Skin of body (tissue), 2 donors: Measurements from ENCODE around the gene HNRNPC. TPM values are rescaled to one million over a fixed set of nuclear protein-coding genes. Genes with fewer than 3 reads are reported as not detected.
"Not testable (repeated sequence)": the region's sequence is repeated elsewhere in the genome, so short reads cannot be mapped to it uniquely, and the experiment has no call there.

Source experiments
- DNase-seq: peaks from one replicate; lab custom pipeline; 2025; lab: John Stamatoyannopoulos, UW
- total RNA-seq: library from RNA; depleted of rRNA; stranded (reverse); fragments of >200 nt; gene quantifications from one replicate; pipeline ENCODE4 v1.2.3, GENCODE V29; 2014

Gene HNRNPC
- total RNA-seq, 1 donor from 2014 or later, result 415 TPM

DNA sequence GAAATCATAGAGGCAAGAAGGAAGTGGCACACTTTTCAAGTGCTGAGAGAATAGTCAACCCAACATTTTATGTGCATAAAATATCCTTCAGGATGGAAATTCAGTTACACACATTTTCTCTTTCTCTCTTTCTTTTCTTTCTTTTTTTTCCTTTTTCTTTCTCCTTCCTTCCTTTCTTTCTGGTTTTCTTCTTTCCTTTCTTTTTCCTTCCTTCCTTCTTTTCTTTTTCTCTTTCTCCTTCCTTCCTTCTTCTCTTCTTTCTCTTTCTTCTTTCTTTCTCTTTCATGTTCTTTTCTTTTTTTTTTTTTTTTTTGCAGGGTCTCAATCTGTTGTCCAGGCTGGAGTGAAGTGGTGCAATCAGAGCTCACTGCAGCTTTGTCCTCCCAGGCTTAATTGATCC, 74.6 kb downstream of the HNRNPC start:
- no peak for DNase-seq

DNA sequence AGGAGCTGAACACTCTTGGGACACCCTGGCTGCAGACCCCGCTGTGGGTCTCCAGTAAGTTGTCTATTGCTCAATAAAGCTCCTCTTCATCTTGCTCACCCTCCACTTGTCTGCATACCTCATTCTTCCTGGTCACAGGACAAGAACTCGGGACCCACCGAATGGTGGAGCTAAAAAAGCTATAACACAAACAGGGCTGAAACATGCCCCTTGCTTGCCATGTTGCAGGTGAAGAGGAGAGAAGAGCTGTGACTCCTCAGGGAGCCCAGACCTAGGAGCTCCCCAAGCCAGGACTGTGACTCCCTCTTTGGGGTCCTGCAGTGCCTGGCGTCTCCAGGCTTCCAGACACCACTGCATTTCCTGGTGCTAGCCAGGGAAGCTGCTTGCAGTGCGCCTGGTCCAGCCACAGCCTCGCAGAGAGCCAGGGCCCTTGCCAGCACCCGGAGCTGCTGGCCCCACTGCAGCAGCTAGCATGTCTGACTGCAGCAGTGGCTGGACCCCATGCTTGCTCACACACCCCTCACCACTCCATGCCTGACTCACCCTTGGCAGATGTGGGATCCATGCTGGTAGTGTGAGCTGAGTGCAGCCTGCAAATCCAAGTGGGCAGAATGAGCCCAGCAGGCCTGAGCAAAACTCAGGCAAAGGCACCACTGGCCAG, 76.2 kb downstream of the HNRNPC start:
- DNase-seq, result no peak

DNA sequence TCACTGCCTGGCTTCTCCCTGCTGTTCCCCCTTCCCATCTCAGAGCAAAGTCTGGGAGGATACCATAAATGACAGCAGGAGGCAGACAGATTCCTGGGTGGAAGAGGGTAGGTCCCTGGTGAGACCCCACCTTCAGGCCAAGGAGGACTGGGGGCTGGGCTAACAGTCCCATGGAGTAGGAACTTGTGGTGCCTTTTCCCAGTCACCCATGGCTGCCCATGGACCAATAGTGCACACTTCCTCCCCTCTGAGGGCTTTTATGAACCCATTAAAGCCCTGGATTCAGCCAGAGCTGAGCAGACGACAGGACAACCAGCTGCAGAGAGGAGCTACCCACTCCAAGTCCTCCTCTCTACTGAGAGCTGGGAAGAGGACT, 76.8 kb downstream of the HNRNPC start:
- no peak for DNase-seq

DNA sequence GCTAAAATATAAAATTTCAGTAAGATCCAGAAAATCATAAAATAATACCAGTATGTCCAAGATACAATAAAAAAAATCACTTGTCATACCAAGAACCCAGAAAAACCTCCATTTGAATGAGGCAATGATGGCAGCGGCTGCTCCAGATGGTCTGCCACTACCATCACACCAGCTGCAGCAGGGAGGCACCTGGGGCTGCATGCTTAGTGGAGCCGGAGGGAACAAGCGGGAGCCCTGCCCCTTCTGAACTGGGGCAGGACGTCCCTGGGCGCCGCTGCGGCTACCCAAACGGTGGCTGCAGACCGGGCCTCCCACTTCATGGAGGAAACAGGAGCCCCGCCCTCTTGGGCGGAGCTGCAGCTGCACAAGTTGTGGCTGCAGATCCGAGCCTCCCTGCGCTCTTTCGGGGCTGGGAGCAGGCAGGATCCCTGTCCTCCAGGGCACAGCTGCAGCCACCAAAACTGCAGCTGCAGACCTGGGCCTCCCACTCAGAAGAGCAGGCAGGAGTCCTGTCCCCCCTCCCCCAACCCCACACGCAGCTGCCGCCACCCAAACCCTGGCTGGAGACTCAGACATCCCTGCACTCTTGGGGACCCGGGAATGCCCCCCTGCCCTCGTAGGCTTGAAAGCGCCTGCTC, 77.3 kb downstream of the HNRNPC start:
- DNase-seq, result no peak

DNA sequence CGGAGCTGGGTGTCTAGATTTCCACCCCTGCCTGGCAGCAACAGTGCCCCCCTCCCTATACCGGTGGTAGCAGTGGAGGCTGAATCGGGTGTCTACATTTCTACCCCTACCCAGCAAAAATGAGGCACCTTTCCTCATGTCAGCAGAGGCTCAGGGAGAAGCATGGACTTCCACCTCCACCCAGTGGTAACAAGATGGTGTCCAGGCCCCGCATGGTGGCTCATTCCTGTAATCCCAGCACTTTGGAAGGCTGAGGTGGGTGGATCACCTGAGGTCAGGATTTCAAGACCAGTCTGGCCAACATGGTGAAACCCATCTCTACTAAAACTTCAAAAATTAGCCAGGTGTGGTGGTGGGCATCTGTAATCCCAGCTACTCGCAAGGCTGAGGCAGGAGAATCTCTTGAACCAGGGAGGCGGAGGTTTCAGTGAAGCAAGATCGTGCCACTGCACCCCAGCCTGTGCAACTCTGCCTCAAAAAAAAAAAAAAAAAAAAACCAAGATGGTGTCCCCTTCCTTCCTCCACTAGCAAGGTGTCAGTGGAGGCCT, 77.9 kb downstream of the HNRNPC start:
- no peak for DNase-seq

DNA sequence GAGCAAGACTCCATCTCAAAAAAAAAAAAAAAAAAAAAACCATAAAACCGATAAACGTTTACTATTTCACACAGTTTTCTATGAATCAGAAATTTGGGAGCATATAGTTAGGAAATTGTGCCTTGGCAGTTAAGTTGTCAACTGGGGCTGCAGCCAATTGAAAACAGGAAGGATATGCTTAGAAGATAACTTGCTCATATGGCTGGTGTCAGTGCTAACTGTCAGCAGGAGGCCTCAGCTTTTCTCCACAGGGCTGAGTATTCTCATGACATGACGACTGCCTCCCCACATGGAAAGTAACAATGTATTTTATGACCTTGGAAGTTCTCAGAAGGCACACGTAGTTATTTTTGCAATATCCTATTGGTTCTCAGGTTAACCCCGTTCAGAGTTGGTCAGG, 83.8 kb downstream of the HNRNPC start:
- peak; percentile 52 for DNase-seq

DNA sequence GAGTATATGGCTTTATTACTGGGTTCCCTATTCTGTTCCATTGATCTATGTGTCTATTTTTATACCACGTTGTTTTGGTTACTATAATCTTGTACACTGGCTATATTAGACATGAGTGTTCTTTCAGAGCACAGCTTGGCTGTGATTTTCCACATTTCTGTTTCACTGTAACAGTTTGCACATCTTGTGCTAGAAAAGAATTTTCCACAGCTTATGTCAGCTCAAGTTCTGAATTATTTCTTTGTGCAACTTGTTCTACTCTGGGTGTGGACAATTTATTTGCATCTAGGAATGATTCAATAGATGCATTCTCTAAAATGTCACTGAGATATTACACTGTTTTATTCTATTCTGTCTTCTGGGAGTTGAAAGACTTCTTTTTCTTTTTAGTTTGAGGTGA, 85.0 kb downstream of the HNRNPC start:
- peak; percentile 61 for DNase-seq

DNA sequence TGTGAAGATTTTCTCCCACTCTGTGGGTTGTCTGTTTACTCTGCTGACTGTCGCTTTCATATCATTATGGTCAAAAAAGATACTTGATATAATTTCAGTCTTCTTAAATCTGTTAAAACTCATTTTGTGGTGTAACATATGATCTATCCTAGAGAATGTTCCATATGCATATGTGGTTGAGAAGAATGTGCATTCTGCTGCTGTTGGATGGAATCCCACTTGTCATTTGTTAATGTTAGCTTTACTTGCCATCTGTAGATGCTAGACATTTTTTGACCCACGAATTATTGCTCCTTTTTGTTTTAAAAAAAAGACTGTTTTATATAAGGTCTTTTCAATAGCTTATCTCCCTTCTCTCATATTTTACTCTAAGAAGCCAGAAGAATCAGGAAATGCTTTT, 87.1 kb downstream of the HNRNPC start:
- DNase-seq, result peak; percentile 47

DNA sequence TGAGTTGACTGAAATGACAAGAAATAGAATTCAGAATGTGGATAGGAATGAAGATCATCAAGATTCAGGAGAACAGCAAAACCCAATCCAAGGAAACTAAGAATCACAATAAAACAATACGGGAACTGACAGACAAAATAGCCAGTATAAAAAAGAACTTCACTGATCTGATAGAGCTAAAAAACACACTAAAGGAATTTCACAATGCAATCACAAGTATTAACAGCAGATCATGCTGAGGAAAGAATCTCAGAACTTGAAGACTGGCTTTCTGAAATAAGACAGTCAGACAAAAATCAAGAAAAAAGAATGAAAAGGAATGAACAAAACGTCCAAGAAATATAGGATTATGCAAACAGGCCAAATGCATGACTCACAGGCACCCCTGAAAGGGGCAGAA, 98.1 kb downstream of the HNRNPC start:
- DNase-seq, result no peak

DNA sequence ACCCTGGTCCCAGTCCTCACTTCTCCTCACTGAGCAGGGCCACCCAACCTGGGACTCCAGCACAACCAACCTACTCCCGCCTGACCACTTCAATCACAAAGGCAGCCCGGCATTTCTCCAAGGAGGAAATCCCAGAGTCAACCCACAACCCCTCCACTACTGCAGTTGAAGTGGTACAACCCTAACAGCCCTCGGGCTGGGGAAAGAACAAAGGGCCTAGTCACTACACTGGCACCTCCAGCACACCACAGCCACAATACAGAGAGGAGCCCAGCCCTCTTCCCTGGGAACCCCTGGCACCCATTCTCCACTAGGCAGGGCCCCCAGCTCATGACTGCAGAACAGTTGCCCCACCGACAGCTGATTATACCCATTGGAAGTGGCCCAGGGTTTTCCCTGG, 99.7 kb downstream of the HNRNPC start:
- DNase-seq, result no peak

DNA sequence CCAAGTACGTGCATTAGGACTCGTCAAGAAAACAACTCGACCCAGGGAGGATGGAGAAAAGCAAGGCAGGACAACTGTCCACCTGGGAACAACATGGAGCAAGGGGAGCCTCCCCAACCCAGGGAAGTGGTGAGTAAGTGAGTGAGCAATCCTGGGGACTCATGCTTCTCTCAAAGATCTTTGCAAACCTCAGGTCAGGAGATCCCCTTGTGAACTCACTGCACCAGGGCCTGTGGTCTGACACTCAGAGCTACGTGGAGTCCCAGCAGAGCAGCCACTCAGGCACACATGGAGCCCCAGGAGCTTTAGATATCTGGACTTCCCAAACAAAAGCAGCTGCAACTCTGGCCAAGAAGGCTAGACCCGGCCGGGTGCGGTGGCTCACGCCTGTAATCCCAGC, 101.2 kb downstream of the HNRNPC start:
- no peak for DNase-seq

DNA sequence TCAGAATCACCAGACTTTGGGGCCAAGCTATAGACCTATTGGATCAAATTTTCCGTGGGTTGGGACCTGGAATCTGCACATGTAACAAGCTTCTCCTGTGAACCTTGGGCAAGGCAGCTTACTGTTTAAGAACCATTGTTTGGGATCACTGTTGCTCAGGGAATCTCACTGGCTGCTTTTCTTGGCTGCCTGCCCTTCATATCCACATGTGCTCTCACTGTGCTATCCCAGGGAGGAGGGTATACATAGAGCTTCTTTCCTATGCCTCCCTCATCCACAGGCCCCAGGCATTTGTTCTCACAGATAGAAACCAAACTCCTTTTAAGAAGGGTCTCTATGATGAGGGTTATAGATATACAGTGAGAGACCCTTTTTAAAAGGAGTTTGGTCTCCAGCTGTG, 103.6 kb downstream of the HNRNPC start:
- DNase-seq, result not testable (repeated sequence)

DNA sequence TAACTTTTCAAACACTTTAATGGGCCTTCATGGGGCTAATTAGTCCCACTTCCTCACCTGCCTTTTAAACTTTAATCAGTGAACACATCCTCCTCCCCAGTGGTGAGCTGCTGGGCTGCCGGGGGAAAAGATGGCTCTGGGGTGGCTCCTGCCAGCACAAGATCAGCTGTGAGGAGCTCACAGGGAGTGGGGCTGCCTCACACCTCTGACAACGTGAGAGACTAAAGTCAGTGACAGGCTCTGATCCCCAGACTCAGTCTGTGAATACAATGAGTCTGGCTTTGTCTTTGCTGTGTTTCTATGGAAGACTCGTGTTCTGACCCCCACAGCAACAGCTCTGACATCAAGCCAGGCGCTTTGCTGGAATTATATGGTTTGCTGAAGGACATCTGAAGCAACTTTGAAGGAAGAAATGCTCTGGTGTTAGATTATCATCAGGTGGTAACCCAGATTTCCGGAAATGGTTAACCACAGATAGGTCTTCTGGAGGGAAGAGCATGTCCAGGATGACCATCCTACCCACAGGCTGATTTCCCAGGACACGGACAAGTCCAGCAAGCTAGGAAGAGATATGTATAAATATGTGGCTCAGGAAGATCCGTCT, 104.1 kb downstream of the HNRNPC start:
- not testable (repeated sequence) for DNase-seq

DNA sequence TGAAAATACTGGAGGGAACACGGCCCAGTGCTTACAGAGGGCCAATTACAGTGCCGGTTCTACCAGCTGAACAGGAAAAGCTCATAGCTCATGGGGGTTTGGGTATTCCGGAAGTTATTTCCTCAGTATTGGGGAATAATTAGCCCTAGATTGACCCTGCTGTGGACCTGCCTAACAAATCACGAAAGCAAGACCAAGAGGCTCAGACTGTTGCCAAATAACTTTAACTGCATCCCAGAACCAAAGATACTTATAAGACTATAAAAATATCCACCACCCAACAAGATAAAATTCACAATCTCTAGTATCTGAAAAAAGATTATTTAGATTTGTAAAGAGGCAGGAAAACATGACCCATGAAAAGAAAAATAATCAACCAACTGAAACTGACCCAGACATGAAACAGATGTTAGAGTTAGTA, 105.4 kb downstream of the HNRNPC start:
- DNase-seq, result no peak

DNA sequence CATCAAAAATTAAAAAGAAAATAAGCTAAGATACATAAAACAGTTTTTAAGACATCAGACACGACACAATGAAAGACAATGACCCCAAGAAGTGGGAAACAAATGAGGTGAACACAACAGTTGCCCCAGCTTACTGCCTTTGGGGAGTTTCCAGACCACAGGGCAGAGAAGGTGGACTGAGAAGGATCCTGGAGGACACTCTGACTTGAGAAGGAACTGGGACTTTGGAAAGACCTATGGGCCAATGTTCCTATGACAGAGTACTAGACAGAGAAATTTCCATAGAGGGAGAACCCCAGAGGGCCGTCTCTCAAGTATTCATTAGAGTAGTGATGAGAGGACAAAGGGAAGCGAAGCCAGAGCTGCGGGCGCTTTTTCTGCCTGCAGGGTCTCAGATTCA, 107.2 kb downstream of the HNRNPC start:
- no peak for DNase-seq

DNA sequence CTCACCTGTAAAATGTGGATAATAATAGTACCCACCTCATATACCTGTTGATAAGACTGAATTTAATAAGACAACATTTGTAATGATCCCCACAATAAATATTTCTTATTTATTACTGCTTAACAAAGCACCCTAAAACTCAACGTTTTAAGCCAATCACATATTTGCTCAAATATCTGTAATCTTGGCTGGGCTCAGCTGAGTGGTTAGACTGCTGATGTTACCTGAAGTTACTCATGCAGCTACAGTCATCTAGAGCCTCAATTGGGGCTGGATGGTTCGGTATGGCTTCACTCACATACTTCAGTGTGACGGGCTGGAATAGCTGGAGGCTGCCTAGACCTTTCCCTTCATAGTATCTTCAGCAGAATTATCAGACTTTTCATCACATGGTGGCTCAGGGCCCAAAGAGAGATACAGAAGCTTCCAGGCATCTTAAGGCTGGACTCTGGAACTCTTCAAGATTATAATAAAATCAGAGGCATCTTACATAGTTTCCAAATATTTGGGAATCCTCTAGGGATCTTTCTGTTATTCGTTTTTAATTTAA, 109.1 kb downstream of the HNRNPC start:
- no peak for DNase-seq

Other genes with a start within 250 kb of the HNRNPC start
- gene NDRG2, start 244.4 kb downstream of the HNRNPC start, total RNA-seq, result 113 TPM
- not detected for gene TPPP2, start 239.2 kb downstream of the HNRNPC start, total RNA-seq
- not detected for gene RNASE13, start 234.6 kb downstream of the HNRNPC start, total RNA-seq
- gene RNASE7, start 227.1 kb downstream of the HNRNPC start, total RNA-seq, result 0.79 TPM
- not detected for gene RNASE8, start 211.6 kb downstream of the HNRNPC start, total RNA-seq
- gene ARHGEF40, start 199.1 kb downstream of the HNRNPC start, total RNA-seq, result 37.2 TPM
- gene ZNF219, start 170.8 kb downstream of the HNRNPC start, total RNA-seq, result 5.4 TPM
- gene TMEM253, start 168.4 kb downstream of the HNRNPC start, total RNA-seq, result 0.39 TPM
- gene OR5AU1, start 113.4 kb downstream of the HNRNPC start, total RNA-seq, result not detected
- gene RPGRIP1, start 10.6 kb upstream of the HNRNPC start, total RNA-seq, result 0.10 TPM
- 58.1 TPM for gene SUPT16H, start 114.6 kb upstream of the HNRNPC start, total RNA-seq
- gene CHD8, start 186.7 kb upstream of the HNRNPC start, total RNA-seq, result 50.4 TPM
- gene RAB2B, start 207.5 kb upstream of the HNRNPC start, total RNA-seq, result 38.3 TPM
- gene TOX4, start 207.8 kb upstream of the HNRNPC start, total RNA-seq, result 26.1 TPM
- gene METTL3, start 241.9 kb upstream of the HNRNPC start, total RNA-seq, result 48.2 TPM